GM21717 (cell line): ENCODE results near the gene TPCN1.

ENCODE experiments used
- ATAC-seq: cut with Tn5 transposase; IDR thresholded peaks from one replicate; pipeline ENCODE4 v1.9.1; 2021; ENCODE audit warnings: mild to moderate bottlenecking, moderate library complexity; ENCODE audit not compliant: unreplicated experiment

The TPCN1 gene

GRCh38 chr12:113278633-113279032 lies 57.4 kb downstream of the TPCN1 start:
- no peak for ATAC-seq

DNA sequence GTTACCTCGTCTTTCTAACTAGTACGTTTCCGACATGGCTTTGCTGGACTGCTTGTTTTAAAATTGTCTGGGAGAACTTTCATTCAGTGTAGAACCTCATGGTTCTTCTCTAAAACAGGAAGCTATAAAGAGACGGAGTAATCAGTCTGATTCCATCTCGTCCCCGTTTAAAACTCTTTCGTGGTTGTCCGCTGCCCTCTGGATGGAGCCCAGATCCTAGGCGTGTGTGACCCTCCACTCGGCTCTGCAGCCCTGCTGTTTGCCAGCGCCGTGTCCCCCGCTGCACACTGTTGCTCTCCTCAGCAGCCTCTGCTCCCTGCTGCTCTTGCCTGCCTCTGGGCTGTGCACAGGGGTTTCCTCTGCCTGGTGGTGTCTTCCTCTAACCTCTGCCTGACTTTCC lies 63.5 kb downstream of the TPCN1 start:
- ATAC-seq: no peak

GRCh38 chr12:113285679-113286610 lies 64.7 kb downstream of the TPCN1 start:
- ATAC-seq: no peak

DNA sequence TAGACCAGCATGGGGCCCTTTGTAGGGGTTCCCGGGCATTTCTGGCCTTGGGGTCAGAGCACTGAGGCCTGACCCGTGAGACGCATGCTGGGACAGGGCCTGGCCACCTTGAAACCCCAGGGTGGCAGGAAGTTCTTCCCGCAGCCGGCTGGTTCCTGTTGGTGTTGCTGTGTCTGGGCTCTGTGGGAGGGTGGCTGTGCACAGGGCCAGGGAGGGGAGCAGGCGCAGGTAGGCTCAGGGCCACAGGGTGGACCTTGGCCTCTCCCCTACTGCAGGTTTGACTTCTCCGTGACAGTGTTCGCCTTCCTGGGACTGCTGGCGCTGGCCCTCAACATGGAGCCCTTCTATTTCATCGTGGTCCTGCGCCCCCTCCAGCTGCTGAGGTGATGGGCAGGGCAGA lies 65.4 kb downstream of the TPCN1 start:
- no peak for ATAC-seq

DNA sequence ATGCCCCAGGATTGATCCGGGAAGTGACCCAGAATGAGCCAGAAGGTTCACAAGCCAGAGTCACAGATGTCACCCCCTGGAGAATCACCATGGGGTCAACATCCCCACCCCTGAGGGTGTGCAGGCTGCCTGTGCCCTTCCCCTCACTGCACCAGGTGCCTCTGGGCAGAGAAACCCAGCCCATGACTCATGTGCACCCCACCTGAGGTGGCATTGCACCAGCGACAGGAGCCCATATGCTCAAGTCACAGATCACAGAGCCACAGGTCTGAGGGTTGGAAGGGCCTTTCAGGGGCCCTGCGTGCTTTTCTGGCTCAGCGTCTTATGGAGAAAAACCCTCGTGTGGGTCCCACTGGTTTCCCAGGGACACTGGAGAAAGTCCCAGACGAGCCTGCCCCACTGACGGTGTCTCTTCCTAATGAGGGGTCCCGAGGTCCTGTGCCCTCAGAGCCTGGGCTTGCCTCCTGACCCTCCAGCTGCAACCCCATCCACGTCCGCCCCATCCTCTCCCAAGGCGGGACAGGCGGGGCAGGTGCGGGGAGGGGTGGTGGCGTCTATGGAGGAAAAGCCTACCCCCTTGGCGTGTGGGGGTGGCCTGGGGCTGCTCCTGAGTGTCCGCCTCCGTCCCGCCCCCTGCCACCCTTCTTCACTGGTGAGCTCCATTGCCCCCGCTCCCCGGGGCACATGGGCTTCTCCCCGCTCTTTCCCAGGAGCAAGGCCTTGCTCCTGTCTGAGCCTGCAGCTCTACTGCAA lies 66.1 kb downstream of the TPCN1 start:
- no peak for ATAC-seq

DNA sequence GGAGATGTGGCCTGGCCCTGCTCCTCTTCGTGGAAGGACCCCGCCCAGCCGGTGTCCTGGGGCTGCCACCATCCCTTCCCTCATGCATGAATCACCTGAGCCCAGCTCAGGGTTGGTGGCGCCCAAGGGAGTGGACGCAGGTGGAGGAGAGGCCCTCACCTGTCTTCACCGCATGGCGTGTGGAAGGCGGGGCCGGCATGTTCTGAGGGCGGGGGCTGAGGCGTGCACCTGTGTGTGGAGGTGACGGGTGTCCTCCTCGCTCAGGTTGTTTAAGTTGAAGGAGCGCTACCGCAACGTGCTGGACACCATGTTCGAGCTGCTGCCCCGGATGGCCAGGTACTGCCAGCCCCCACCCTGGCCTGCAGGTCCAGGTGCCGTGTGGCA lies 66.6 kb downstream of the TPCN1 start:
- no peak for ATAC-seq

GRCh38 chr12:113289361-113289760 lies 68.1 kb downstream of the TPCN1 start:
- ATAC-seq: no peak

GRCh38 chr12:113290506-113290905 lies 69.2 kb downstream of the TPCN1 start:
- ATAC-seq: no peak

- ATAC-seq: no peak
These were observed 70.3 kb downstream of the TPCN1 start for GRCh38 chr12:113291586-113291985.

- no peak for ATAC-seq
These were observed 70.8 kb downstream of the TPCN1 start for GRCh38 chr12:113292091-113292490.

DNA sequence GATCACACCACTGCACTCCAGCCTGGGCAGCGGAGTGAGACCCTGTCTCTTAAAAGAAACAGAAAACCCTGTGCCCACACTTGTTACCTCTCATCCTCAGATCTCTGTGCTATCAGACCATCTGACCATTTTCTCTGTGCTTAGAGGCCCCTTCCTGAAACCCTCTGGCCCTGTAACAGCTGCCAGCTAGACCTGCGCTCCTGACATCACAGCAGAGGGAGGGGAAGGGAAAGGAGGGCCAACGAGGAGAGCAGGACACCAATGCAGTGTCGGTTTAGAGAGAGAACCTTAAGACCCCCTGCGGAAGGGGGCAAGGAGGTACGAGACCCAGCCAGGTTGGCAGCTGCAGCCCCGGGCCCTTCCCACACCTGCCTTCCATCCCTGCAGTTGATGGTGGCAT lies 71.3 kb downstream of the TPCN1 start:
- ATAC-seq: no peak

DNA sequence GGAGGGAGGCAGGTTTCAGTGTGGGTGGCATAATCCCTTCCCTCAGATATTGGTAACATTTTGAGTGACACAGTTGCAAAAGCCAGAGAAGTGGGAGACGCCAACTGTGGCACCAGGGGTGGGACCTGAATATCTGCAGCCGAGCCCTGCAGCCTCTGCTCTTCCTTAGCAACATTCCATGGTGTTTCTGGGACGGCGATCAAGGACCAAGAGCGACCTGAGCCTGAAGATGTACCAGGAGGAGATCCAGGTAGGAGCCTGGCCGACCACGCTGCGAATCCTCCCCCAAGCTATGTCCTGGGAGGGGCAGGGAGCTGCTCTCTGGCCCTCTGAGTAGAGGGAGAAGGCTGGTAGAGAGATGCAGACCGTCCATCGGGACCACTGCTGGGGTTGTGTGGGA lies 71.8 kb downstream of the TPCN1 start:
- ATAC-seq: no peak

DNA sequence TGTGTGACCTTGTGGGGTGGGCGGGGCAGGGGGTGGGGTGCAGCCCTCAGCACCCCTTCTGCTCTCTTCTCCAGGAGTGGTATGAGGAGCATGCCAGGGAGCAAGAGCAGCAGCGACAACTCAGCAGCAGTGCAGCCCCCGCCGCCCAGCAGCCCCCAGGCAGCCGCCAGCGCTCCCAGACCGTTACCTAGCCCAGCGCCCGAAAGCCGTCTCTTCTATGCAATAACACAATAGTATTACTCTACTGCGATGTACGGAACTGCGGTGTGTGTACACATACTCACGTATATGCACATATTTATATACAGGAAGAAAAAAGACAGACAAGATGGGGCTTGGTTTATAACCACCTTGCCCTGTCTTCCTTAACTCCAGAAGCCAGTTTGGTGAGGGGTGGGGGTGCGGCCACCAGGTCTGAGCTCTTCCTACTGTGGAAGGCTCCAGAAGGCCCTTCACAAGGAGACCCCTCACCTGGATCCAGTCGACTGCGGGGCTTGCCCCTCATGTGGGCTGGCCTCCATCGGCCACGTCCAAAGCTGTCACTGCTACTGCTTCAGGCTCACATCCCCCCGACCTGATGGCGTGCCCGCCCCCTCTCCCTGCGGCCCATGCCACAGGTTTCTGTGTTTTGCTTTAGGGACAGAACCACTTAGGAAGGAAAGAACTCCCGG lies 74.8 kb downstream of the TPCN1 start:
- ATAC-seq: no peak

DNA sequence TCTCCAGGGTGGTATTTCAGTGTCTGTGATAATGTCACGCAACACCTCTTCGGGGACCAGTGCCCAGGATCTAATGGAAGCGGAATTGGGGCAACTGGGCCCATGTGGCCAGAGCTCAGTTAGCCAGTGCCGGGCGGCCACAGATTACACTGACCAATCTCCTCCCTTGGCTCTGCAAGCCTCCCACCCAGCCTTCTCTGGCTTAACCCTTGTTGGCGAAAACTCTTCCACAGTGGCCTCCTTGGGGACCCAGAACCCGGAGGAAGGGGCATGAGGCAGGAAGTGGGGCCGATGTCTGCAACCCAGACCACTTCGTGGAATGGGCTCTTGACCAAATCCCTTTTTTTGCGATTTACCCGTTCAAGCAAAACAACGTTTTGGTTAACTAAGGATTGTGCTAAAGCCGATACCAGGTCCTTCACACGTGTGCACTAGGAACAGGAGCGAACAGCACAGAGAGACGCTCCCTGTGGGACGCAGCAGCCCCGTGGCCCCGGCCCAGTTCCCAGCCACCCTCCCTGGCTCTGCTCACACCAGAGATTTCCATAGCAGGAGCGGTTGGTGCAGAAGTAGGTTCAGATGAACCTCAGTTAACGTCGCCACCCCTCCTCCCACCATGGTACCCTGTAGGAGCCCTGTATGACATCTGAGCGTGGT lies 75.4 kb downstream of the TPCN1 start:
- ATAC-seq: no peak

GRCh38 chr12:113297214-113297587 lies 75.9 kb downstream of the TPCN1 start:
- no peak for ATAC-seq

GRCh38 chr12:113297621-113298471 lies 76.6 kb downstream of the TPCN1 start:
- ATAC-seq: no peak

DNA sequence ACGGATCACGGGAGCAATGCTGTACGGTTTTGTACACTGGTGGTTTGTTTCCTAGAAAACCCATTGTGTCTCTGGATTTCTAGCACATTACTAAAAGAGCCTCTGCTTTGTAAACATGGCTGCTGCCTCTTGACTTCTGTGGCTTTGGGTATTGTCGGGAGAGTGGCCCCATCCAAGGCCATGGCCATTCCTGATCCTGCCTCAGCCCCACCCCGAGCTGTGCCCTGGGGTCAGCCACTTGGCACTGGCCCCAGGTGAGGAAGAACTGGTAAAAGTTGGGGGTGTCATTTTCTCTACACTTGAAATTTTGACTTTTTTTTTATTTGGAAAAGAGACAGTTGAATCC lies 77.2 kb downstream of the TPCN1 start:
- no peak for ATAC-seq

DNA sequence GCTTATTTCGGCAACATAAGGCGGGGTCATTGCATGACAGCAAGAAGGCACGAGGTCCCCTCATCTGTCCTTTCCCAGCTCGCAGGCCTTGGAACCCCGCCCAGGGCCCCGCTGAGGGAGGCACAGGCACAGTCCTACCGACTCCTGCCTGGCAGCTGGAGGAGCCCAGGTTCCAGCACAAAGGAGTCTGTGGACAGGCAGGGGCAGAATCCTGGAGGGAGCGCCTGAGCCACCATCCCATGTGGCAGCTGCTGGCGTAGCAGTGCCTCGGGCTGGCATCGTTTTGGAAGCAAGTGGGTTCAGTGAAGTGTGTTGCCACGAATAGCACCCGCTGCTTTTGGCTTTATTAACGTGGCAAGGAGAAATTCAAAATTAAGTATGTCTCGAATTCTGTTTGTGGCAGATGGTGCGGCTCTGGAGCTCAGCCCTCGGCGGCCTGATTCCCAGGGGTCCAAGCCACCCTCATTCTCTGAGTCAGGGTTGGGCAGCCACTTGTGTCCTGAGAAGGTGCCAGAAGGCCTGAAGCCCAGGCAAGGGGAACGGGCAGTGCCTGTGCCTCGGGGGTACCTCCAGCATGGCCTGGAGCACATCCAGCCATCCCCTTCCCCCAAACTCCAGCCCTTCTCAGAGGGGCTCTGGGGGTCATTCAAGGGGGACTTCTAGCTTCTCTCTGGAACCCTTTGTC lies 77.7 kb downstream of the TPCN1 start:
- ATAC-seq: no peak

- ATAC-seq: no peak
These were observed 78.5 kb downstream of the TPCN1 start for GRCh38 chr12:113299619-113300237.
